NCI-H82 treated with DMSO at 0.1 percent for 48 hours (cell line): ENCODE results near the gene NSA2.
"Not testable (repeated sequence)": the region's sequence is repeated elsewhere in the genome, so short reads cannot be mapped to it uniquely, and the experiment has no call there.

ENCODE experiments used
- DNase-seq: peaks from one replicate; lab custom pipeline; 2025; ENCODE audit not compliant: unreplicated experiment; lab: John Stamatoyannopoulos, UW

Gene NSA2

DNA sequence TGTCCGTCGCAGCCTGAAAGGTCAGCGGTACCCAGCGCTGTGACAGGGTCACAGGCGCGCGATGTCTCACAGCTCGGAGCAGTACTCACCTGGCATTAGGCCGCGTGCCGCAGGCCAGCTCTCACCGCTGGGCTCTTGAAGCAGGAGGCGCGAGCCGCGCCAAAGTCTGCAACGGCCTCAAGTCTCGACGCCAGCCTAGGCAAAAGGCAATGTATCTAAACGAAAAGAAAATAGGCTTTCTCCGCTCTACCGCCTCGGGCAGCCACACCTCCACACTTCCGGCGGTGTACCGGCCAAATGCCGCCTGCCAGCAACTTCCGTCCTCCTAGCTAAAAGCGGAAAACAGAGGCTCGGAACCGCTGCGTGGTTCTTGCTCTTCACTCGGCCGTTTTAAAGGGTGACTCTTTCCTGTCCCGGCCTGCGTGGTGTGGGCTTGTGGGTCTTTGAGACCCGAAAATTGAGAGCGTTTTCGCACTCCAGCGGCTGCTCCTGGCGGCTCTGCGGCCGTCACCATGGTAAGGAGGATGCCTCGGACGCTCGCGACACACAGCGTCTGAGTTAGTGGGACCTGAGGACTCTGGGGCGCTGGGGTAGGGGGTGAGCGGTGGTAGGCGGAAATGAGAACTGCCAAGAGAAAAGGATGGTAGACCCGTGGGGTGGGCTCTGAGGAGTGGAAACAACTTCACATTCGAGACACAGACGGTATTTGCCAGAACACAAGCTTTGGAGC is at the start of gene NSA2, which contains the start of gene GFM2:
TSS of gene NSA2 (plus strand) at position 401 of the 730 bp plus-strand sequence. CDS start at position 513, 112 bp downstream.
TSS of gene GFM2 (minus strand) at position 269 of the 730 bp plus-strand sequence. CDS start 3,375 bp downstream, outside the sequence.
- peak; percentile 67 for DNase-seq

DNA sequence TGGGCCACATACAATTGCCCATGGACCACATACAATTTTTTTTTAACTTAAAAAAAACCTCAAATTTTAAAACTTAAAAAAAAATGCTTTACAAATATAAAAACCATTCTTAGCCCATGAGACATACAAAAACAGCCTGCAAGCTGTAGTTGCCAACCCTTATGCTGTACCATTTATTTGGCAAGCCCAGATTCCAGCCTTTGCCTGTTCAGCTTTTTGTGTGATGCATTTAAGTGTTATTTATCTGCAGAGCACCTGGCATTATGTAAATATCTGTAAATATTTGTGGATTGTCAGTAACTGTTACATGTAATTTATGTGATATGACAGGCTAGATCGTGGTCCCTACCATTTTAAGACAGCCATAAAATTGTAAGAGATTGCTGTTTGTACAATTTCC is 49.5 kb upstream of the NSA2 start:
- DNase-seq: no peak

DNA sequence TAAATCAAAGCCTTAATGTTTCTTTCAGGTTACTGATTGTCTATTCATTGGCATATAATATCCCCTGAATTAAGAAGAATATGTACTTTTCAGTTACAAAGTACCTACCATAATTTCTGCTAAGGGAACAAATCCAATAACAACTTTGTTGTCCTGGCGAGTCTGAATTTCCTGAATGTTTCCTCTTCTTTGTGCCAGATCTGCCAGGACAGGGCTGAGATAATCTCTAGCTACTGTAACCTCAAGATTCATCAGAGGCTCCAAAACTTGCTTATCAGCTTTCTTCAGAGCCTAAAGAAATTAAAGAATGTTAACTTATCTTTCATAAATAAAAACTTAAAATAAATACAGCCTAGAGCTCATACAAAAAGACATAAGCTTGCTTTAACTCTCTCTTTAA is 44.8 kb upstream of the NSA2 start:
- no peak for DNase-seq

DNA sequence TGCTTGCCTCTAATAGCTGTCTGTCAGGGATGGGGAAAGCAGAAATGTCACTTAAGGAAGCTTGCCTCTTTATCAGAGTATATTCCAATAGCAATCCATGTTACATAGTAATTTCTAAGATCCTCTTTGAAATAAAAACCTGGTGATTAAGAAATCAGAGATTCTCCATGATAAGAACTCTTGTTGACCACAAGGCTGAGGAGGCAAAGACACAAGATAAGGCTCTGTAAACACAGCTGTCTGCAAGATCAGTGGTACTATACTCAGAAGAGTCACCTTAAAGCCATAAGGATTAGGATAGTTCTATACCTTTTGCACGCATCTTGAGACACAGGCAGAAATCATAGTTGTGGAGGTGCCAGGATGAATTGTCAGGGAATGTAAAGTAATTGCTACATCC is 41.7 kb upstream of the NSA2 start:
- no peak for DNase-seq

DNA sequence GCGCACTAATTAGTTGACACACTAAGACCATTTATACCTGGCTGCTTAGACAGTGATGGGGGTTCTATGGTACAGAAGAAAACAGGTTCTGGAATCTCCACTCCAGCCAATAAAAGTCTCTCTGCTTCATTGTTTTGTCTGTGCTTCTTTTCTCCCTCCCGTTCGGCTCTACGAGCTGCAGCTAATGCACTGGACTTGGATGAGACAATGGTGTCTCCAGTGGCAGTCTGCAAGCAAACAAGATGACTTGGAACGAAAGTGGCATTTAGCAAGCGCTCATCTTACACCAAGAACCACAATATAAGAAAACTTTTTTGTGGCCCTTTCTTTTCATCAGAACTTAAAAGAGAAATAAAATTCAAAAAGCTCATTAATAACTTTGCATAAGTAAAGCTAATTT is 30.3 kb upstream of the NSA2 start:
- DNase-seq: no peak

DNA sequence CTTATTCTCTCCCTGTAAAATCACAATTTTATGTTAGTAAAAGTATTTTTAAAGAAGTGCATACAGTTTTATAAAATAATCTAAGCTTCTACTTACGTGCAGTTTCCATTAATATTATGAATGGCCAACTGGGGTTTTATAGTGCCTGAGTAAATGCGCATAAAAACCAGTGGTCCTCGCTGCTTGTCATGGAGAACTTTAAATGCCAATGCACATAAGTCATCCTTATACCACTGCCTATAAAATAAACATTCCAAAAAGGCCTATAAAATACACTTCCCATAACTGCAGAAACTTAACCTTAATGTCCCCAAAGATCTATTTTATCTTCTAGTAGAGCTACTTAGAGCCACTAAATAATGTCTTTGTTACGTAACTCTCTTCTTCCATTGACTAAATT is 28.6 kb upstream of the NSA2 start:
- no peak for DNase-seq

DNA sequence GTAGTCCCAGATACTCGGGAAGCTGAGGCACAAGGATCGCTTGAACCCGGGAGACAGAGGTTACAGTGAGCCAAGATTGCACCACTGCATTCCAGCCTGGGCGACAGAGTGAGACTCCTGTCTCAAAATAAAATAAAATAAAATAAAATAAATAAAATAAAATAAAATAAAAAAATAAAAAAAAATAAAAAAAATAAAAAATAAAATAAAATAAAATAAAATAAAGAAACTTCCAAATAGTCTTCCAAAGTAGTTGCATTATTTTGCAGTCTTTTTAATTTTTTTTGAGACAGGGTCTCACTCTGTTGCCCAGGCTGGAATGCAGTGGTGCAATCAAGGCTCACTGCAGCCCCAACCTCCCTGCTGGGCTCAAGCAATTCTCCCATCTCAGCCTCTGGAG is 18.3 kb upstream of the NSA2 start:
- DNase-seq: not testable (repeated sequence)

DNA sequence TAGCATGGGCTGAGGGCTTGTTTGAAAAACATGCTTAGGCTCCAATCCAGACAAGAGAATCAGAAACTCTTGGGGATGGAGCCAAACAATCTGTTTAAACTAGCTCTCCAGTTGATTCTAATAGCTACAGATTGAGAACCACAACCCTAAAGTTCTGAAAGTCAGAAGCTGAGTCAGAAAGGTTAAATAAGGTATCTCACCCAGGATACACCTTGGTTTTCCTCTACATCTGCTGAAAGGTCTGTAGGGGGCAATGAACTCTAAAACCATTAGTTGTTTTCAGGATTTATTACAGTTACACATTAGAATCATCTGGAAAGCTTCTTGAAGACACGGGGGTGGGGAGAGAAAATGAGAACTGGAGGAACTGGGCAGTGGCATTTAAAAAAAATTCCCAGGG is 5.8 kb upstream of the NSA2 start:
- DNase-seq: no peak

DNA sequence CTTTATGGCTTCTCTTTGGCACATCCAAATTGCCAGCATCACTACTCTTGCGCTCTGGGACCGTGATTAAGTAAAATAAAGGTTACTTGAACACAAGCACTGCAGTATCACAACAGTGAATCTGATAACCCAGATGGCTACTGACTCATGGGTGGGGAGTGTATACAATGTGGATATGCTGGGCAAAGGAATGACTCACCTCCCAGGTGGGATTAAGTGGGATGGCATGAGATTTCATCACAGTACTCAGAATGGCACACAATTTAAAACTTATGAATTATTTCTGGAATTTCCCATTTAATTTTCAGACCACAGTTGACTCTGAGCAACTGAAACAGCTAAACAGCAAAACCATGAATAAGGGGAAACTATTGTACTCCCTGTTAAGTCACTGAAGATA is 4.5 kb upstream of the NSA2 start:
- no peak for DNase-seq

DNA sequence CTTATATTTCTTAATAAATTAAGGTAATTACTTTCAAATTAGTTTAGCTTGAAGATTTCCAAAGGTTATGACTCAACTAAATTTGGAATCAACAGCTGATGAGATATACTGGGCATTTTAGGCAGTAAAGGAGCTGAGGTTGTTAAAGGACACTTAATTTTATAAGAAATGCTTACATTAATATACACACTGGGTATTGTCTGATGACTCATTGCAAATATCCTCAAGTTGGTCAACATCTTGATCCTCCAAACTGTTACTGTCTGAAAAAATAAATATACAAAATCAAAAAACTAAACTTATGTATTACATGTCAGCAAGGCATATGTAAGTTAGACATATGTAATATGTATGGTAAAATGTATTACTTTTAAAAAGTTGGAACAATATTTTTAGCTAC is 3.5 kb upstream of the NSA2 start:
- no peak for DNase-seq

DNA sequence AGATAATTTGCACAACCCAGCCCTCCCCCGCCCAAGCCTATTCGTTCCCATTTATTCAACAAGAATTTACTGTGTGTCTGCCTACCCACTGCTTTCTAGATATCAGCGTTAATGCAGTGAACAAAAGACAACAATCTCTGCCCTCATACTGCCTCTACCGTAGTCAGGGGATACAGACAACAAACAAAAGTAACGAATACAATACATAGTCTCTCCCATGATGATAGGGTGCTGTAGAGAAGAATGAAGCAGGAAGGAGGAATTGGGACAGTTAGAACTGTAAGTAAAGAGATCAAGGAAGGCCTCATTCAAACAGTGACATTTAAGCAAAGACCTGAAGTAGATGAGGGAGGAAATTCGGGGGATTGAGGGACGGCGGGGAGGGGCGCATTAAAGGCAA is 1.8 kb upstream of the NSA2 start:
- DNase-seq: no peak

DNA sequence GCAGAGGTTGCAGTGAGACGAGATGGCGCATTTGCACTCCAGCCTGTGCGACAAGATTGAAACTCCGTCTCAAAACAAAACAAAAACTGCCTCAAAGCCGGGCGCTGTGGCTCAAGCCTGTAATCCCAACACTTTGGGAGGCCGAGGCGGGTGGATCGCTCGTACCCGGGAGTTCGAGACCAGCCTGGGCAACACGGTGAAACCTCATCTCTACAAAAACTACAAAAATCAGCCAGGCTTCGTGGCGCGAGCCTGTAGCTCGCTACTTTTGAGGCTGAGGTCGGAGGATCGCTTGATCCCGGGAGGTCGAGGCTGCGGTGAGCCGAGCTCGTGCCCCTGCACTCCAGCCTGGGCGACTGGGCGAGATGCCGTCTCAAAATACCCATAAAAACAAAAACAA is 1.1 kb upstream of the NSA2 start:
- no peak for DNase-seq

DNA sequence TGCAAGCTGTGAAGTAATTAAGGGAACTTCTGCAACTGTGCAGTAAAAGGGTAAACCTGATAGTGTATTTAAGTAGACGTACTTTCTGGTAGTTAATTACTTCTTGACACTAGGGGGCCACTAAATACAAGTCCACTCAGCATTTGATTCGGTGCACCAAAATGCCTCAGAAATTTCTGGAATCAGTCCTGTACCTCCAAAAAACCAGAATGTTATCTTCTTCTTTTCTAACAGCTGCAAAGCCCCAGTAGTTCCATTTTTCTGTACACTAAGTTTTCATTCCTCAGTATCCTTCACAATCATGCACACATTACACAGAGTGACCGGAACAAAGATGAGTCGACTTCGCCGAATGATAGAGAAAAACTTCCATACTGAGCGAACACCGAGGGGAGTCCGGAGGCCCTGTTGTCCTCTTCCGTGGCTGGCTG is 616 bp upstream of the NSA2 start:
- DNase-seq: peak; percentile 13

DNA sequence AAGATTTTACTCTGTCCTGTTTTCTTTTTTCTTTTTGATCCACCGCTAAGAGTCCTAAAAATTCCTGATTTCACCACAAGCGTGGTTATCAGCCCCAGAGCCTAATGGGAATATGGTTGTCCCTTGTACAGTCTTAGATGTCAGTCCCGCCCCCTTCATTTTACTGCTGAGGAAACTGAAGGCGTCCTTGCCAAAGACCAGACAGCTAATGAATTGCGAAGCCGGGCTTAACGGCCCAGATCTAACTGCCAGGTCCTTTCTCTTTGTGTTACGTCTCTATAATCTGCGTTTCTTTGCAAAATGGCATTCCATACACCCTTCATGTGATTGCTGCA is 497 bp downstream of the NSA2 start:
- DNase-seq: no peak

DNA sequence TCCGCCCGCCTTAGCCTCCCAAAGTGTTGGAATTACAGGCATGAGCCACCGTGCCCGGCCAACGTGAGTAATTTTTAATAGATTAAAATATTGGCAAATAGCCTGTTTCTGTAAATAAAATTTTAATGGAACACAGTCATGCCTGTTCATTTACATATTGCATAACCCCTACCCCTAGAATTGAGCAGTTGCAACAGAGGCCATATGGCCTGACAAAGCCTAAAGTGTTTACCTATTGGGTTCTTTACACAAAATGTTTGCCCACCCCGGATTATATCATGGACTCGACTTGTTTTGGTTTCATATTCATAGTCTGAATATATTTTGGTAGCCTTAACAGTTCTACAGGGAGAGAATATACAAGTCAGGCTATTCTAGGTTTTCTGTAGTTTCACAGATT is 5.3 kb downstream of the NSA2 start:
- no peak for DNase-seq

DNA sequence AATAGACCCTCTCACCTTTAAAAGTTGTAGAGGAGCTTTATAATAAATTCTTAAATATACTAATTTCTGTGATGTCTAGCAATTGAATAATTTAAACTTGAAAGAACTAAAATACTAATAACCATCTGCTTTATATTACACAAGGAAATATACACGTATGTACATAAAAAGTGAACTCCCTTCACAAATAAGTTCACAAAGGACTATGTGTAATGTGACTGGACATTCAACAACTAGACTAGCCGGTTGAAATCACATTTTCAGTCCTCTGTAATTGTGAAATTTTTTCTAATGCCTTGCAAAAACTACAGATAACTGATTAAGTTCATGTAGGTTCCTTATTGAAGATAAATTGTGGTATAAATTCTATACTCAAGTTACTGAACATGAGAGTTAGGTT is 11.6 kb downstream of the NSA2 start:
- DNase-seq: no peak

DNA sequence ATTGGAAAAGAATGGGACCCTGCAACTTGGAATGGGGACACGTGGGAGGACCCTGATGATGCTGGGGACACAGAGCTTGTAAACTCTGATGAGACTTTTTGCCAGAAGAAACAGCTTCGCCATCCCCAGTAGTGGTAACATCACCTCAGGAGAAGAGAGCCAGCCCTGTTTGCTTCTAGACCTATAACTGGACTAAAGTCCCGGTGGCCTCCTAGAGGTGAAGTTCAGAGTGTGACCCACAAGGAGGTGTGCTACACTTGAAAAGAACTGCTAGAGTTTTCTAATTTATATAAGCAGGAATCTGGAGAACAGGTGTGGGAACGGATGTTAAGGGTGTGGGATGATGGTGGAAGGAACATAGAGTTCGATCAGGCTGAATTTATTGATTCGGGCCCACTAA is 19.8 kb downstream of the NSA2 start:
- DNase-seq: no peak

DNA sequence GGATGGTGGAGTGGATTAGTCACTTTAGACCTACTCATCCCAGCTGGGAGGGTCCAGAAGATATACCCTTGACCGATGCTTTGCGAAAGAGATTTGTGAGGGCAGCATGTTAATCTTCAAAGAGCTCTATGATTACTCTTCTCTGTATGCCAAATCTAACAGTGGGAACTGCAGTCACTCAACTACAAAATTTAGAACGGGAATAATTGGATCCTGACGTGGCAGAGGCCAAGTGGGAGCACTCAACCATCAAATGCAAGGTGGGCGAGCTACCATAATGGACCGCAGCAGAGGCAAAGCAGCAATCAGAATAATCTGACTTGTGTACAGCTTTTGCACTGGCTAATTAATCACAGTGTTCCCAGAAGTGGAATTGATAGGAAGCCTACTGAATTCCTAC is 20.4 kb downstream of the NSA2 start:
- no peak for DNase-seq

DNA sequence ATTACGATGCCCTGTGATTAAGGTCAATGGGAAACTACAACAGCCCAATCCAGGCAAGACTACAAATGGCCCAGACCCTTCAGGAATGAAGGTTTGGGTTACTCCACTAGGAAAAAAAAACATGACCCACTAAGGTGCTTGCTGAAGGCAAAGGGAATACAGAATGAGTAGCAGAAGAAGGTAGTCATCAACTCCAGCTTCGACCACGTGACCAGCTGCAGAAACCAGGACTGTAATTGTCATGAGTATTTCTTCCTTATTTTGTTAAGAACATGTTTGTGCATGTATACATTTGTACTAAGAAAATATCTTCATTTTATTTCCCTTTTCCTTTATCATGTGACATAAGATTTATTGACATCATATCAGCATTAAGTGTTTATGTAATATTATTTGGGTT is 24.6 kb downstream of the NSA2 start:
- not testable (repeated sequence) for DNase-seq

DNA sequence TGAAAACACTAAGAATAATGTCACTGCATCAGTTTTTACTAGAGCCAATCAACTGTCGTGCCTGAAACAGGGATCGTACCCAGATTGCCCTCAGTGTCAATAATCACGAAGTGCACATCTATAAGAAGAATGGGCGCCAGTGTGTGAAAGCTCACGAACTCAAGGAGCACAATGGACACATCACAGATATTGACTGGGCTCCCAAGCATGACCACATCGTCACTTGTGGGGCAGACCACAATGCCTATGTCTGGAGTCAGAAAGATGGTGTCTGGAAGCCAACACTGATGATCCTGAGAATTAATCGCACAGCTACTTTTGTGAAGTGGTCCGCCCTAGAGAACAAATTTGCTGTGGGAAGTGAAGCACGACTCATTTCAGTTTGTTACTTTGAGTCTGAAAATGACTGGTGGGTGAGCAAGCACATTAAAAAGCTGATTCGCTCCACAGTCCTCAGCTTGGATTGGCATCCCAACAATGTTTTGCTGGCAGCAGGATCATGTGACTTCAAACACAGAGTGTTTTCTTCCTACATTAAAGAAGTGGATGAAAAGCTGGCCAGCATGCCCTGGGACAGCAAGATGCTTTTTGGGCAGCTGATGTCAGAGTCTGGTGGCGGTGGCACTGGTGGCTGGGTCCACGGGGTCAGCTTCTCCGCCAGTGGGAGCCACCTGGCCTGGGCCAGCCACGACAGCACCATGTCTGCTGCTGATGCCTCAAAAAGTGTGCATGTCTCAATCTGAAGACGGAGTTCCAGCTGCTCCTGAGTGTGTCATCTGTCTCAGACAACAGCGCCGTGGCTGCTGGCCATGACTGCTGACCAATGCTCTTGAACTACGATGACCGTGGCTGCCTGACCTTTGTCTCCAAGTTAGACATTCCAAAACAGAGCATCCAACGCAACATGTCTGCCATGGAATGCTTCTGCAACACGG is 32.2 kb downstream of the NSA2 start:
- DNase-seq: no peak

DNA sequence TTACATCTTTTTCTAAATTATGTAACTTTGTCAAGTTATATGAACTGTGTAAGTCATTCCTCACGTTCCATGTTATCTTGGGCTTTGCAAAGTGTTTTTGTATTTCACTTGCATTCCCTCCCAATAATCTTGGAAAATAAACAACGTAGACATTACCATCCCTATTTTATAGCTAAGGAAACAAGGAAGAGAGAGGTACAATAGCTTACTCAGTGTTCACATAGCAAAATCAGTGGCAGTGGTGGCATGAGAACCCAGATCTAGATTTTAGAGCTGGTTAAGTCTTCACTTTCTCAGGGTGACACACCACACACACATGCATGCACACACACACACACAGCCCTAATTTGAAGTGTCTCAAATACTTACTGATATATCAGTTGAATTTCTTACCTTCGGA is 34.1 kb downstream of the NSA2 start:
- no peak for DNase-seq

DNA sequence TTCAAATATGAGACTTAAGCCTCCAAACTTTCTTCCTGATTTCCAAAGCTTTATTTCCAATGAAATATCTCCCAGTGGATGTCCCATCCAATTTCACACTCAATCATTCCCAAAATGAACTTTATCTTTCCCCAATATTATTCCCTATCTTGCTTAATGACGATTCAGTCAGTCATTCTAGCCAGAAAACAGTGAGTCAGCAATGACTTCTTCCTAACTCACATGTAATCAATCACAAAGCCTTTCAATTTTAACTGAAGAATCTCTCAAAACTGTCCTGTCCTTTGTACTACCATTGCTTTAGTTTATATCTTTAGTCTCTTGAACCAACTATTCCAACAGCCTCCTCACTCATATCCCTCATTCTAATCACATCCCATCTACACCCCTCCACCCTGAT is 34.9 kb downstream of the NSA2 start:
- DNase-seq: no peak
